MV-4-11 (cell line): ENCODE results near the gene RAB3C.
"Not testable (repeated sequence)": the region's sequence is repeated elsewhere in the genome, so short reads cannot be mapped to it uniquely, and the experiment has no call there.

Experiments used
- DNase-seq: peaks from one replicate; lab custom pipeline; 2025; lab: John Stamatoyannopoulos, UW

RAB3C gene, protein sequence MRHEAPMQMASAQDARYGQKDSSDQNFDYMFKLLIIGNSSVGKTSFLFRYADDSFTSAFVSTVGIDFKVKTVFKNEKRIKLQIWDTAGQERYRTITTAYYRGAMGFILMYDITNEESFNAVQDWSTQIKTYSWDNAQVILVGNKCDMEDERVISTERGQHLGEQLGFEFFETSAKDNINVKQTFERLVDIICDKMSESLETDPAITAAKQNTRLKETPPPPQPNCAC

DNA sequence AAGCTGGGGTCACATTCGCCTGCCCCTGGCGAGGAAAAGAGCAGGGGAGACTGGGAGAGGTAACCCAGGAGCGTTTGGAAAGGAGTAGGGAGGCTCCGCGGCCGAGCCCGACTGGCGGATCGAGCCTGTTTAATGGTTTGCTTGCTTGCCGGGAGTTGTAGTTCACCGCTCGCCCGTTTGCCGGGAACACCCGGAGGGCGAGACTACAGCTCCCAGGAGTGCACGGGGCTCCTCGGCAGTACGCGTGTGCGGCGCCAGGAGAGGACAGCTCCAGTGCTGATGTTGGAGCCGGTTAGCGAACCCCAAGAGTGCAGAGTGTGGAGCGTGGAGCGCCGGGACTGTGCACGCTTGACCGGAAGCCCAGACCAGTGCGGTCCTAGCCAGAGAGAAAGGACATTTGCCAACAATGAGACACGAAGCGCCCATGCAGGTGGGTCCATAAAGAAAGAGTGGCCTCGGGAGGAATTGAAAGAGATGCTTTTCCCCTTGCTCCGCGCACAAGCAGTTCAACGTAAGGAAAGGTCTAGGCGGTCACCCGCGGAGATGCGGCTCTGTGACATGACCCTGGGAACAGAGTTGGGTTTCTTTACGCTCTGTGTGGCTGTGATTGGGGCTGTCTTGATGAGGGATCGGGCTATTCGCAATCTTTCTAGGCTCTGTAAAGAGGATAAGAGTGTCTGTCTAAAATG lies at the start of gene RAB3C:
TSS of gene RAB3C (plus strand) at position 273 of the 689 bp plus-strand sequence. CDS start at position 407, 134 bp downstream.
- peak; percentile 90 for DNase-seq

DNA sequence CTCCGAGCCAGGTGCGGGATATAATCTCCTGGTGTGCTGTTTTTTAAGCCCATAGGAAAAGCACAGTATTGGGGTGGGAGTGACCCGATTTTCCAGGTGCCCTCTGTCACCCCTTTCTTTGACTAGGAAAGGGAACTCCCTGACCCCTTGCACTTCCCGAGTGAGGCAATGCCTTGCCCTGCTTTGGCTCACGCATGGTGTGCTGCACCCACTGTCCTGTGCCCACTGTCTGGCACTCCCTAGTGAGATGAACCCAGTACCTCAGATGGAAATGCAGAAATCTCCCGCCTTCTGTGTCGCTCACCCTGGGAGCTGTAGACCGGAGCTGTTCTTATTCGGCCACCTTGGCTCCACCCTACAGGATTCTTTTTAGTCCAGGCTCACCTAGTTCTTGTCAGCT lies 40.9 kb upstream of the RAB3C start:
- not testable (repeated sequence) for DNase-seq

DNA sequence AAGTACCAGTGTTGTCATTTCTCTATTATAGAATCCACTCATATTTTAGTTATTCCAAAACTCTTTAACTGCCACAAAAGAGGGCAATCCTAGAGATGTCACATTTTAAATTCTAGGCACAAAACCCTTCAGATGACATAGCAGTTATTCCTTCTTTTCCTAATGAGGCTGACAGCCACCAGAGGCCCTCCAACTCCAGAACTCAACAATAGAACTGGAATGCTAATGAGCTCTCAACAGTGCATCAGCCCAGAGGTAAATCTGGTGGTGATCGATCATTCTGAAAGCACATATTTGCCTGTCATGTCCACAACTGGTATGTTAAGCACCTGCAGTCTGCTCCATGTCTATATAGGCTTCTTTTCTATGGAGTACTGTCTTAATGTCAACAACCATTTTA lies 40.2 kb upstream of the RAB3C start:
- DNase-seq: no peak

DNA sequence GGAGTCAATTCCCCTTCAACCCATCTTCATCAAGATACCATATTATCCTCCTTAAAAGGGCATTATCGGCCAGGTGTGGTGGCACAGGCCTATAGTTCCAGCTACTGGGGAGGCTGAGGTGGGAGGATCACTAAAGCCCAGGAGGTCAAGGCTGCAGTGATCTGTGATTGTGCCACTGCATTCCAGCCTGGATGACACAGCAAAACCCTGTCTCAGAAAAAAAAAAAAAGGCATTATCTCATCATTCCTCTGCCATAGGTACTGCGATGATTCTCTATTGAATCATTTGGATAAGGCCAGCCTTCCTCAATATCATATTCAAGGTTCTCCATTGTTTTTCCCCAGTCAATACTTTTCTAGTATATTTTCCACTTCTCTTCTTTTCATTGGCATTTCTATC lies 39.2 kb upstream of the RAB3C start:
- peak; percentile 65 for DNase-seq

DNA sequence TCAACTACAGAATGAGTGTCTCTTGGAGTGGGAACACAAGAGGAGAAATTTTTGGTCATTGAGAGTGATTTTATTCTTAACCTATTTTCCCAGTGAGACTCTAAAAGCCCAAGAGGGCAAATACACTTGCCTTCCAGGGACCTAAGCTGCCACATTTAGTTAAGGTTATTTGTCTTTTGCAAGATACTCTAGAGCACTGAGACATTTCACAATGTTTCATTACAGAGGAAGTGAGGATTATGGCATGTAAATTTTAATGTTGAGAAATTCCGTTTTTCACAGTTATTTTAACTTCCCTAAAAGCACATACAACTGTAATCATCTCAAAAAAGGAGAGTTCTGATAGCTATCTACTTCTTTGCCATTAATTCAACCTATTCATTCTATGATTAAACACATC lies 38.7 kb upstream of the RAB3C start:
- peak; percentile 98 for DNase-seq

DNA sequence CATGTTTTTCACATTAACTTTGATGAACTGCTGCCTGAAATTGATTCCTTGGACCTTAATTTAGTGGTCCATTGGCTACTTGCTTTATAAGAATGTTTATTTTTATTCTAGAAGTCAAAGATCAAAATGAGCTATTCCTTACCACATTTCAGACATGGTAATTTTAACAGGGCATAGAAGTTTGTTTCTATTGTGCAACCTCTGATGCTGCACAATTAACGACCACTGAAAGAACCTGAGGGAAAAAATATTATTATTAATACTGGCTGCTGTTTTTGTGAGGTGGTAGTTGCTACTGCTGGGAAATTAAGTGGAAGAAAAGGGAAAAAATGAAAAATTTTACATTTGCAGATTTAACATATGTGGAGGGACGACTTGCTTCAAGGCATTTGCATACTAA lies 37.9 kb upstream of the RAB3C start:
- DNase-seq: peak; percentile 35

DNA sequence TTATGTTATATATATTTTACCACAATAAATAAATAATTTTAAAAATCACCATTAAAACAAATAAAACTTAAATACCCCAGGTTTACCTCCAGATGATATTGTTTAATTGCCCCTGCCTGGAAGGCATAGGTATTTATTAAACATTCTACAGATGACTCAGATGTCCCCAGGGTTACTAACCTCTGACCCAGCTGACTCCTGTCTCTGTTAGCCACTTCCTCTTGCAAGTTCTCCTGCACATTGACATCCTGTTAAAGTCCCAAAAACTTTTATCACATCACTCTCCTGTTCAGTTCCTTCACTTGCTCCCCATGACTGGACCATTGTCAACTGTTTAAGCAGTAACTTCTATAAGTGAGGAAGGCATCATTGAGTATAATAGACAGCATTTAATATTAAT lies 37.0 kb upstream of the RAB3C start:
- peak; percentile 94 for DNase-seq

DNA sequence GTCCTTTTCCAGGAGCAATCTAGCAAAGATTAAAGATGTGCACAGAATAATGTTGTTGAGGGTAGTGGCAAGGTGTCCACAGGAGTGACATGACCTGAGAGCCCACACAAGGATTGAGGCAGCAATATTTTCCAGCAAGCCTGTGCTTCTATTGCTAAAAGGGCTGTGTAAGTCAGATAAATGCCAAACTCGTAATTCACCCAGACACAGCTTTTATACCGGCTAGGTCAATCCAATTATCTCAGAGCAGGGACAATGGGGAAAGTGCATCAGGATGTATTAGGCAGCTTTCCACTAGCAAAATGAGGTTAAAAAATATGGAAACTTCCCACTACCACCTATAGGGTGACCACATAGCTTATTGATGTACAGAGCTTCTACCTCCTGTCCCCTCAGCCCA lies 34.8 kb upstream of the RAB3C start:
- DNase-seq: no peak

DNA sequence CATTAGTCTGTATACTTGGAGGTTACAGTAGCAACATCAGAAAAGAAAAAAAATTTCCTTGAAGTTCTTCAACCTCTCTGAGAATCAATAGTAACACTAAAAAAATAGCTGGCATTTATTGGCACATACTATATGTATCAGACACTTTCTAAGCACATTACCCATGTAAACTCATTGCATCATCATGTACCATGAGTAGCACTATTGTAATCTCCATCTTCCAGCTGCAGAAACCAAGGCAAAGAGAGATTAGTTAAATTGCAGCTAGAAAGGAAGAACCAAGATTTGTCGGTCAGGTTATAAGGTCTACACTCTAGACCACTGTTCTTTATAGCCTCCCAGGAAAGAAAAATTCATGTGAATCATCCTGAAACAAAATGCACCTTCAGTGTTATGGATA lies 31.4 kb upstream of the RAB3C start:
- peak; percentile 37 for DNase-seq

DNA sequence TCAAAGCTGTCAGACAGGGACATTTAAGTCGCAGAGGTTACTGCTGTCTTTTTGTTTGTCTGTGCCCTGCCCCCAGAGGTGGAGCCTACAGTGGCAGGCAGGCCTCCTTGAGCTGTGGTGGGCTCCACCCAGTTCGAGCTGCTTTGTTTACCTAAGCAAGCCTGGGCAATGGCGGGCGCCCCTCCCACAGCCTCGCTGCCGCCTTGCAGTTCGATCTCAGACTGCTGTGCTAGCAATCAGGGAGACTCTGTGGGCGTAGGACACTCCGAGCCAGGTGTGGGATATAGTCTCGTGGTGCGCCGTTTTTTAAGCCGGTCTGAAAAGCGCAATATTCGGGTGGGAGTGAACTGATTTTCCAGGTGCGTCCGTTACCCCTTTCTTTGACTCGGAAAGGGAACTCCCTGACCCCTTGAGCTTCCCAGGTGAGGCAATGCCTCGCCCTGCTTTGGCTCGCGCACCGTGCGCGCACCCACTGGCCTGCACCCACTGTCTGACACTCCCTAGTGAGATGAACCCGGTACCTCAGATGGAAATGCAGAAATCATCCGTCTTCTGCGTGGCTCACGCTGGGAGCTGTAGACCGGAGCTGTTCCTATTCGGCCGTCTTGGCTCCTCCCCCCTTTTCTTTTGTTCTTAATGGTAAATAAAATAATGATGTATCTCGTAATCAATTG lies 25.1 kb upstream of the RAB3C start:
- not testable (repeated sequence) for DNase-seq

DNA sequence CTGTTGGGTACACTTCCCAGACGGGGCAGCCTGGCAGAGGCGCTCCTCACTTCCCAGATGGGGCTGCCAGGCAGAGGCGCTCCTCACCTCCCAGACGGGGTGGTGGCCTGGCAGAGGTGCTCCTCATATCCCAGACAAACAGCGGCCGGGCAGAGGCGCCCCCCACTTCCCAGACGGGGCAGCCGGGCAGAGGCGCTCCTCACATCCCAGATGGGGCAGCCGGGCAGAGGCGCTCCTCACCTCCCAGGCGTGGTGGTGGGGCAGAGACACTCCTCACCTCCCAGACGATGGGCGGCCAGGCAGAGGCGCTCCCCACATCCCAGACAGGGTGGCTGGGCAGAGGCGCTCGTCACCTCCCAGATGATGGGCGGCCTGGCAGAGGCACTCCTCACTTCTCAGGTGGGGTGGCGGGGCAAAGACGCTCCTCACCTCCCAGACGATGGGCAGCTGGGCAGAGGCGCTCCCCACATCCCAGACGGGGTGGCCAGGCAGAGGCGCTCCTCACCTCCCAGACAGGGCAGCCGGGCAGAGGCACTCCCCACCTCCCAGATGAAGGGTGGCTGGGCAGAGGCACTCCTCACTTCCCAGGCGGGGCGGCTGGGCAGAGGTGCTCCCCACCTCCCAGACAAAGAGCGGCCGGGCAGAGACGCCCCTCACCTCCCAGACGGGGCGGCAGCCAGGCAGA lies 19.7 kb upstream of the RAB3C start:
- DNase-seq: not testable (repeated sequence)

DNA sequence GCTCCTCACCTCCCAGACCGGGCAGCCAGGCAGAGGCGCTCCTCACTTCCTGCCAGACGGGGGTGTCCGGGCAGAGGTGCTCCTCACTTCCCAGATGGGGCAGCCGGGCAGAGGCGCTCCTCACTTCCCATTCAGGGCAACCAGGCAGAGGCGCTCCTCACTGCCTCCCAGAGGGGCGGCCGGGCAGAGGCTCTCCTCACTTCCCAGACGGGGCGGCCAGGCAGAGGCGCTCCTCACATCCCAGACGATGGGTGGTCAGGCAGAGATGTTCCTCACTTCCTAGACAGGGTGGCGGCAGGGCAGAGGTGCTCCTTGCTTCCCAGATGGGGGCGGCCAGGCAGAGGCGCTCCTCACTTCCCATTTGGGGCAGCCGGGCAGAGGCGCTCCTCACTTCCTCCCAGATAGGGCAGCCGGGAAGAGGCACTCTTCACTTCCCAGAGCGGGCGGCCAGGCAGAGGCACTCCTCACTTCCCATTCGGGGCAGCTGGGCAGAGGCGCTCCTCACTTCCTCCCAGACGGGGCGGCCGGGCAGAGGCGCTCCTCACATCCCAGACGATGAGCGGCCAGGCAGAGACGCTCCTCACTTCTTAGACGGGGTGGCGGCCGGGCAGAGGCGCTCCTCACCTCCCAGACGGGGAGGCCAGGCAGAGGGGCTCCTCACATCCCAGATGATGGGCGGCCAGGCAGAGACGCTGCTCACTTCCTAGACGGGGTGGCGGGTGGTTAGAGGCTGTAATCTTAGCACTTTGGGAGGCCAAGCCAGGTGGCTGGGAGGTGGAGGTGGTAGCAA lies 18.6 kb upstream of the RAB3C start:
- not testable (repeated sequence) for DNase-seq

DNA sequence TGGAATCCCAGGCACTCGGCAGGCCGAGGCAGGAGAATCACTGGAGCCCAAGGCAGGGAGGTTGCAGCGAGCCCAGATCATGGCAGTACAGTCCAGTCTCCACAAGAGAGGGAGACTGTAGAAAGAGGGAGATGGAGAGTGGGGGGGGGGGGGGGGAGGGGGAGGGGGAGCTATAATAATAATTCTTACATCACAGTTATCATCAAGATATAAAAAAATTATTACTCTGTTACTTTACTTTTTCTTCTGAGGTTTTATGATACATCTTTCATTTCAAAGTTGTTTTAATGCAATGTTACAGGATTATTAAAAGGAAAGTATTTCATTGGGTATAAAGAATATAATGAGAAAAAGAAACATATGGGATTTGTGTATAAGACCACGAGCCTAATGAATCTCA lies 17.8 kb upstream of the RAB3C start:
- no peak for DNase-seq

DNA sequence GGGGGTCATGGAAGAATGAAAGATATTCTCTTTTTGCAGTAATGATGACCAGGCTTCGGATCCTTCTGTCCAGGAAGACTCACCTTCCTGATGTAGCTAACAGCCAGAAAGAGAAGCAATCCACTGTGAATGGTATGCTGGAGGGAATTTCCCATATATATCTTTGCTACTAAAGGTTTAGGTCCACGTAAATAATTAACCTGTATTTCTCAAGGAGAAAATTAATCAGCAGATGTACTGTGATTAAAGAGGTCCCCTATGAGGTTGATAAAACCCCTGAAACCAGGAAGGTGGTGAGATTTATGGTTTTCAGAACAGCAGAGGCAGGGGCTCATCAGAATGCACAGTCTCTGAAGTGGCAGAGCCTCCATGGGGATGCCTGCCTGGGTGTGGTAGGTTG lies 11.4 kb upstream of the RAB3C start:
- no peak for DNase-seq

DNA sequence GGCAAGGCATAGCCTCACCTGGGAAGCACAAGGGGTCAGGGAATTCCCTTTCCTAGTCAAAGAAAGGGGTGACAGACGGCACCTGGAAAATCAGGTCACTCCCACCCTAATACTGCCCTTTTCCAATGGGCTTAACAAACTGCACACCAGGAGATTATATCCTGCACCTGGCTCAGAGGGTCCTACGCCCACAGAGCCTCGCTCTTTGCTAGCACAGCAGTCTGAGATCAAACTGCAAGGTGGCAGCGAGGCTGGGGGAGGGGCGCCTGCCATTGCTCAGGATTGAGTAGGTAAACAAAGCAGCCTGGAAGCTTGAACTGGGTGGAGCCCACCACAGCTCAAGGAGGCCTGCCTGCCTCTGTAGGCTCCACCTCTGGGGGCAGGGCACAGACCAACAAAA lies 9.9 kb upstream of the RAB3C start:
- not testable (repeated sequence) for DNase-seq

DNA sequence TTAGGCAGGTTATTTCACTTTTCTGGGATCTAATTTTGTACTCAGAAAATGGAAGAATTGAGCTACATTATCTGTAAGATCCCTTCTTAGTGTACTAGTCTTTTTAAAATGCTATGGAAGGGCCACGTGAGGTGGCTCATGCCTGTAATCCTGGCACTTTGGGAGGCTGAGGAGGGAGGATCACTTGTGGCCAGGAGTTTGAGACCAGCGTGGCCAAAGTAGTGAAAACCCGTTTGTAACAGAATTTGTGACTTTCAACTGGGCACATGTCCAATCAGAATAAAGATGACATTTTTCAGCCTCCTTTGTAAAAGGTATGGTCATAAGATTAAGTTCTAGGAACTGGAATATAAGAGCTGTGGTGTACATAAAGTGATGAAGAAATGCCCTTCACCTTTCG lies 3.1 kb upstream of the RAB3C start:
- no peak for DNase-seq

DNA sequence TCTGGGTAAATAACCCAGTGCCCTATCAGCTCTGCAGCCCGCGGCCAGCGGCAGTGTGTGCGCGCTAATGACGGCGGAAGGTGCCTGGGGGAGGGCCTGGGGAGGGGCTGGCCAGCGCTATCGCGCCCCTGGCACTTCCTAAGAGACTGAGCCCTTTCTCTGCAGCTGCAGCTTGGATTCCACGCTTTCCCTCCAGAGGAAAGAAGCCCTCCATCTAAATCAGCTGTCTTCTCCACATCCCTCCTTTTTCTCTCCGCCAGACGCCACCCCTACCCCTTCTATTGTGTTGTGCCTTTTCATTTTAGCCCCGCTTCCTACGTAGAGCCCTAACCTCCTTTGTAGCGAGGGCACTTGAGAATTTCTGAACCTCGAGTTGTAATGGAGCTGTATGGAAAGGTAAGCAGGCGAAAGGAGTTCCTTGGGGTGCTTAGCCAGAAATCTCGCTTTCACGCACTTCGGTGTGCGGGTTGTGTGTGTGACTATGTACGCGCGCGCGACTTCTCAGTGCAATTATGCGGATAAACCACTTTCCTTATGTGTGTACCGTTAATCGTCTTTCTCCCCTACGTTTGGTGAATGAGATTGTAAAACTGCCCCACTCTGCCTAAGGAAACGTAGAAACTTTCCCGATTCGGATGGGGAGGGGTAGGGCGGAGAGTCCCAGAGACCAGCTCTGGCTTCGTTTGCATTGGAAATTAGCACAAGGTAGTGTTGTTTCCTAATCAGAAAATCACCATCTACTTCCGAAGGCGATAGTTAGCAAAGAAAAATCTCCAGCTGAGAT lies 664 bp upstream of the RAB3C start:
- no peak for DNase-seq

DNA sequence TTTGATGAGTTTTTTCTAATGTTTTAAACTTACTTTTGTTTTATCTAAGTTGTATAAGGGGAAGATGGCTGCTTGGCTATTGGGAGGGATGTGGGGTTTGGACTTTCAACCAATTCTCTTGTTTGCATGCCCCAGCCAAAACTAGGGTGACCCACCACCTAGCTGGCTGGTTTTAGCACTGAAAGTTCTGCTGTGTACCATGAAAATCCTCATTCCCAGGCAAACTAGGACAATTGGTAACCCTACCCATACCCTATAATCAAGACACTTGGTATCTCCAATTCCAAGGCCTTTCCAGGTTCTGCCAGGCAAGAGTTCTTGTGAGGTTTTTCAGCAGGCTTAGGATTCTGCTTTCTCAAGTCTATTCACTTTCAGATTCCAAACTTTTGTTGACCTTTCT lies 13.1 kb downstream of the RAB3C start:
- DNase-seq: no peak

DNA sequence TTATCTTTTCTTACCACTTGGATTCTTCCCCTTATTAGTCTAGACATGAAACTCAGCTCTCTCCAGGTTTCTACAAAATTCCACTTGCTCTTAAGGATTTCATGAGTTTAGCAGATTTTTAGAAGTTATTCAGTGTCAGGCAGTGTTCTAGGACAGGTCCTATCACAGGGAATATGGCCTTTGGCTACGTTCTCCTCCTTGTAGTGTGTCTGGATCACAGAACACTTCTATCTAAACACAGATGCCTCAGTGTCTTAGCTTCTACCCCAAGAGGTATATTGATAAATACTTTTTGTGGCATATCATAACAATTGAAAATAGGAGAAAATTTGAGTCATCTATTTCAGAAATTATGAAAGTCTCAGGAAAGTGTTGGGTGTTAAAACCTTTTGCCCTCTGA lies 15.6 kb downstream of the RAB3C start:
- DNase-seq: no peak

DNA sequence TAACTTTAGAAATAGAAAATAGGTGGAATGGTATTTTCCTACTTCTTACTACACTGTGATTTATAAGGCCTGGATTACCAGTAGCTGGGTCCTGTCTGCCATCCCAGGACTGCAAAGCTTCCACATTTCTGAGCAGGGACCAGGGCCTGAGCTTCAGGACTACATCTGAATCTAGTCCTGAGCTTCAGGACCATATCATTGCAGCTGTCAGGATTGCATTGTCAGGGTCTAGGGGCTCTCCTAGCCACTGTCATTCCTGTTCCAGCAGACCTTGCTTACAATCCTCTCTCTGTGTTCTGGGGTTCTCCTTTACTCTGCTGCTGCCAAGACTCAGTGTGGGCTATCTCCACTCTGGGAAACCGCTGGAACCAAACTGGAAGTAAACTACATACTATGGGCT lies 16.3 kb downstream of the RAB3C start:
- no peak for DNase-seq

DNA sequence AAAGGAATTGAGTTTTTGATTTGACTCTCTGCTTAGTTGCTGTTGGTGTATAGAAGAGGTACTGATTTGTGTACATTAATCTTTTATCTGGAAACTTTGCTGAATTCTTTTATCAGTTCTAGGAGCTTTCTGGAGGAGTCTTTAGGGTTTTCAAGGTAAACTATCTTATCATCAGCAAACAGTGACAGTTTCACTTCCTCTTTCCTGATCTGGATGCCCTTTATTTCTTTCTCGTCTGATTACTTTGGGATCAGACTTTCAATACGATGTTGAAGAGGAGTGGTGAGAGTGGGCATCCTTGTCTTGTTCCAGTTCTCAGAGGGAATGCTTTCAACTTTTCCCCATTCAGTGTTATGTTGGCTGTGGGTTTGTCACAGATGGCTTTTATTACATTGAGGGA lies 17.7 kb downstream of the RAB3C start:
- peak; percentile 15 for DNase-seq
